Measurements from ENCODE around the gene MAGEA8. TPM values are rescaled to one million over a fixed set of nuclear protein-coding genes. Genes with fewer than 3 reads are reported as not detected.
"Not testable (repeated sequence)": the region's sequence is repeated elsewhere in the genome, so short reads cannot be mapped to it uniquely, and the experiment has no call there.

The MAGEA8 gene
- total RNA-seq, result not detected in 2 replicates

- no peak within 1 kb of the TSS for H3K4me3 ChIP-seq (ENCODE audit: low read depth, low read length)
- TF ChIP-seq CTCF (IDR thresholded peaks at IDR 0.05; ENCODE audit: insufficient read depth, low read depth, low read length), result peak; percentile 14
- no peak for DNase-seq (ENCODE audit: low read depth)
Measured at GRCh38 chrX:149881081-149881711, at the start of gene MAGEA8. Gene MAGEA8, plus strand, starts transcription at chrX:149881183. Its CDS starts 3,090 bp downstream, at chrX:149884273.

GRCh38 chrX:149831473-149831872 lies 49.5 kb upstream of the MAGEA8 start:
- TF ChIP-seq CTCF (IDR thresholded peaks at IDR 0.05; ENCODE audit: insufficient read depth, low read depth, low read length), result no peak
- DNase-seq (ENCODE audit: low read depth), result no peak

GRCh38 chrX:149836728-149837127 lies 44.3 kb upstream of the MAGEA8 start:
- not testable (repeated sequence) for DNase-seq (ENCODE audit: low read depth); H3K4me3 ChIP-seq (ENCODE audit: low read depth, low read length)

More at GRCh38 chrX:149831473-149831872, 49.5 kb upstream of the MAGEA8 start:
- no peak overlapping the region for H3K4me3 ChIP-seq (ENCODE audit: low read depth, low read length)

GRCh38 chrX:149837167-149837566 lies 43.8 kb upstream of the MAGEA8 start:
- no peak overlapping the region for H3K4me3 ChIP-seq (ENCODE audit: low read depth, low read length)
- no peak for TF ChIP-seq CTCF (IDR thresholded peaks at IDR 0.05; ENCODE audit: insufficient read depth, low read depth, low read length)
- DNase-seq (ENCODE audit: low read depth), result no peak

- DNase-seq (ENCODE audit: low read depth), result no peak
- H3K4me3 ChIP-seq (ENCODE audit: low read depth, low read length), result no peak overlapping the region
- no peak for TF ChIP-seq CTCF (IDR thresholded peaks at IDR 0.05; ENCODE audit: insufficient read depth, low read depth, low read length)
Measured at GRCh38 chrX:149837639-149838038, 43.3 kb upstream of the MAGEA8 start.

- no peak for DNase-seq (ENCODE audit: low read depth)
- H3K4me3 ChIP-seq (ENCODE audit: low read depth, low read length), result no peak overlapping the region
- no peak for TF ChIP-seq CTCF (IDR thresholded peaks at IDR 0.05; ENCODE audit: insufficient read depth, low read depth, low read length)
Measured at GRCh38 chrX:149841929-149842328, 39.1 kb upstream of the MAGEA8 start.

- no peak overlapping the region for H3K4me3 ChIP-seq (ENCODE audit: low read depth, low read length)
- DNase-seq (ENCODE audit: low read depth), result no peak
- no peak for TF ChIP-seq CTCF (IDR thresholded peaks at IDR 0.05; ENCODE audit: insufficient read depth, low read depth, low read length)
Measured at GRCh38 chrX:149845385-149845784, 35.6 kb upstream of the MAGEA8 start.

Data from fibroblast of villous mesenchyme (primary cell).